ENCODE data around the gene GLIPR1. TPM values are rescaled to one million over a fixed set of nuclear protein-coding genes. Genes with fewer than 3 reads are reported as not detected.

The GLIPR1 gene
- total and polyA plus RNA-seq, 10 of the 15 experiments (the other 5 are each of a cell fraction or from before 2014, with no cell fraction given), result 18.2 to 62.6 (median 32.2) TPM

DNA sequence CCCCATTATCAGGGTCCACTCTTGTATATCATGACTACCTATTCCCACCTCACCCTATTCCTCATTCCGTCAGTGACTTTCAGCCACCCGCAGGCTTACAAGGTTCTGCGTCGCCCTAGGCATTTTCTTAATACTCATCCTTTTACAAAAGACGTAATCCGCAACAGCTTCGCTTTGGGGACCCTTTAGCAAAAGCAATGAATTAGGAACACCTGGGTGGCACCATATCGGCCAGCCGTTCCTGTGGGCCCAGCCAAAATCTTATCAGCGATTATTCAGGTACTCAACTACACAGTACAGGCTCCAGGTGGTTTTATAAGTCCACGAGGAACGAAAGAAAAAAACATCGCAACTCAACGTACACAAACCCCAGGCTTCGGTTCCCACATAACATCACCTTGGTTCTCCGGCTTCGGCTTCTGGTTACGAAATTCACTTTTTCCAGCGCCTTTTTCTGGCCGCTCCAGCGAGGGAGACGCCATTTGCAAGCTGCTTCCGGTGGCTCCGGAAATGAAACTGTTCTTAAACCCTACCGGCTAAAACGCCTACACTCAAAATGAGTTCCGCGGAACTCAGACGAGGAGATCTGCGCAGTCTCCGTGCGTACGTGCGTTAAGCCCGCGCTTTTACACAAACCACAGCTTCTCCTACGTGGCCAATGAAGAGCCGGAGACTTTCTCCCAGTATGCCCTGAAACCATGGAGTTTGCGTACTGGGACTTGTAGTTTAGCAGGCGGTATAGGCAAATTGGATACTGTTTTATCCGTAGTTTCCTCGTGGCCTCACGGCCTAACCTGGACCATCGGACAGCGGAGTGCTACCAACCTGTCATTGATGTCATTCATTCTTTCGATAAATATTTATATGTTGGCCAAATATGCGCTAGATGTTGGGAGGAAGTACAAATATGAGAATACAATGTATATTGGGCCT lies 30.8 kb downstream of the GLIPR1 start, which contains the start of gene KRR1 (continued):
- TF ChIP-seq, protein P1, sequence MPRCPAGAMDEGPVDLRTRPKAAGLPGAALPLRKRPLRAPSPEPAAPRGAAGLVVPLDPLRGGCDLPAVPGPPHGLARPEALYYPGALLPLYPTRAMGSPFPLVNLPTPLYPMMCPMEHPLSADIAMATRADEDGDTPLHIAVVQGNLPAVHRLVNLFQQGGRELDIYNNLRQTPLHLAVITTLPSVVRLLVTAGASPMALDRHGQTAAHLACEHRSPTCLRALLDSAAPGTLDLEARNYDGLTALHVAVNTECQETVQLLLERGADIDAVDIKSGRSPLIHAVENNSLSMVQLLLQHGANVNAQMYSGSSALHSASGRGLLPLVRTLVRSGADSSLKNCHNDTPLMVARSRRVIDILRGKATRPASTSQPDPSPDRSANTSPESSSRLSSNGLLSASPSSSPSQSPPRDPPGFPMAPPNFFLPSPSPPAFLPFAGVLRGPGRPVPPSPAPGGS (IDR thresholded peaks at IDR 0.05; ENCODE audit: borderline replicate concordance, insufficient read depth, low read depth, low read length, poor library complexity, severe bottlenecking), result no peak
- no peak for TF ChIP-seq KDM1A (IDR thresholded peaks at IDR 0.05; ENCODE audit: borderline replicate concordance)
- TF ChIP-seq NR2C1 (IDR thresholded peaks at IDR 0.05), result peak; percentile 98
- TF ChIP-seq CHD4 (IDR thresholded peaks at IDR 0.05), result no peak
- TF ChIP-seq STAT3 (IDR thresholded peaks at IDR 0.05; ENCODE audit: low read depth, low read length), result no peak
- TF ChIP-seq KAT2A (conservative IDR thresholded peaks at IDR 0.05; ENCODE audit: control insufficient read depth, low read depth, low read length), result no peak
- TF ChIP-seq POLR2AphosphoS2 (IDR thresholded peaks at IDR 0.05; ENCODE audit: low read depth, low read length), result peak; percentile 74
- TF ChIP-seq SUZ12 (IDR thresholded peaks at IDR 0.05; ENCODE audit: unreplicated experiment), result no peak
- TF ChIP-seq TCF3 (IDR thresholded peaks at IDR 0.05; ENCODE audit: borderline replicate concordance, insufficient read depth, low read depth, low read length), result peak; percentile 58; the same call in 1 of the 2 replicates
- no peak for TF ChIP-seq CEBPB (IDR thresholded peaks at IDR 0.05; ENCODE audit: borderline replicate concordance in 1 of 2, low read depth in 2 of 2, low read length in 2 of 2)
- TF ChIP-seq EP300 (IDR thresholded peaks at IDR 0.05; ENCODE audit: borderline replicate concordance in 1 of 2, control insufficient read depth in 1 of 2, low read depth in 2 of 2, low read length in 2 of 2), result no peak
- TF ChIP-seq SMARCA5 (IDR thresholded peaks at IDR 0.05), result peak; percentile 20; the same call in 1 of the 2 replicates
- peak; percentile 98; the same call in 1 of the 2 replicates for TF ChIP-seq RB1 (IDR thresholded peaks at IDR 0.05; ENCODE audit: borderline replicate concordance)
- no peak for TF ChIP-seq E4F1 (IDR thresholded peaks at IDR 0.05; ENCODE audit: borderline replicate concordance, partially characterized antibody)
- peak; percentile 99 for TF ChIP-seq ZBTB40 (IDR thresholded peaks at IDR 0.05; ENCODE audit: borderline replicate concordance)
- peak; percentile 59; the same call in 1 of the 2 replicates for TF ChIP-seq SREBF1 (IDR thresholded peaks at IDR 0.05; ENCODE audit: low read length)
- TF ChIP-seq ZNF622 (IDR thresholded peaks at IDR 0.05), result no peak
- no peak for TF ChIP-seq RCOR1 (conservative IDR thresholded peaks at IDR 0.05; ENCODE audit: low read depth, low read length)
- TF ChIP-seq YBX1 (IDR thresholded peaks at IDR 0.05), result no peak
- TF ChIP-seq GATAD2B (conservative IDR thresholded peaks at IDR 0.05; ENCODE audit: low read depth), result 0 out of 2 replicates have a peak, but pooled peaks have one; percentile 17
- 0 out of 2 replicates have a peak, but pooled peaks have one; percentile 44 for TF ChIP-seq ASH2L (IDR thresholded peaks at IDR 0.05; ENCODE audit: borderline replicate concordance, low read depth)
- TF ChIP-seq PAX8 (IDR thresholded peaks at IDR 0.05), result no peak

Data from GM12878 (cell line).